Small intestine (tissue), 7 donors: Measurements from ENCODE around the gene CPT1B. TPM values are rescaled to one million over a fixed set of nuclear protein-coding genes. Genes with fewer than 3 reads are reported as not detected.

Experiments
- DNase-seq, 2 donors: peaks; one replicate each; pipeline versions ENCODE4 v3.0.0 to v3.0.0-alpha.2; 2013
- FAIRE-seq: peaks from 2 replicates; lab custom pipeline; 2012; peaks lifted over from hg19 to GRCh38; lab: Jason Lieb, UNC
- H3K27ac ChIP-seq, 3 donors: one replicate each; pipeline ENCODE4 v1.5.1; 2013; ENCODE audit warnings: low read length in 2 of 3, mild to moderate bottlenecking in 2 of 3, control low read depth in 1 of 3, inconsistent platforms in 1 of 3, low read depth in 1 of 3, moderate library complexity in 1 of 3
- H3K27me3 ChIP-seq, 3 donors: one replicate each; pipeline ENCODE4 v1.6.1; 2013; ENCODE audit warnings: low read length in 3 of 3, inconsistent platforms in 1 of 3; ENCODE audit not compliant: control insufficient read depth in 3 of 3, insufficient read depth in 3 of 3
- H3K36me3 ChIP-seq, 3 donors: one replicate each; pipeline ENCODE4 v1.6.1; 2013; ENCODE audit warnings: low read length in 3 of 3, inconsistent platforms in 1 of 3, low read depth in 1 of 3, mild to moderate bottlenecking in 1 of 3, moderate library complexity in 1 of 3; ENCODE audit not compliant: control insufficient read depth in 3 of 3, insufficient read depth in 2 of 3
- H3K4me1 ChIP-seq, 3 donors: one replicate each; pipeline ENCODE4 v1.6.1; 2013; ENCODE audit warnings: low read length in 2 of 3, inconsistent platforms in 1 of 3, low read depth in 1 of 3, mild to moderate bottlenecking in 1 of 3, moderate library complexity in 1 of 3; ENCODE audit not compliant: control insufficient read depth in 3 of 3, insufficient read depth in 2 of 3
- H3K4me3 ChIP-seq, 3 donors: one replicate each; pipeline ENCODE4 v1.5.1; 2013; ENCODE audit warnings: low read length in 3 of 3, control low read depth in 1 of 3, inconsistent platforms in 1 of 3, low read depth in 1 of 3, mild to moderate bottlenecking in 1 of 3, moderate library complexity in 1 of 3
- H3K9me3 ChIP-seq, 2 donors: one replicate each; pipeline ENCODE4 v1.6.1; 2013; ENCODE audit warnings: low read depth in 1 of 2, low read length in 1 of 2; ENCODE audit not compliant: control insufficient read depth in 2 of 2, insufficient read depth in 1 of 2
- WGBS, 3 donors: extraction: QIAGEN DNeasy Blood & Tissue Kit; methylation state at CpG; one replicate each; pipeline ENCODE4 v1.1.7; 2013; 5-methylcytosine and 5-hydroxymethylcytosine counted together
- polyA plus RNA-seq, 4 donors: library from polyadenylated mRNA; stranded (reverse) in 3 of 4; unstranded in 1 of 4; fragments of 200-250 nt in 3 of 4; fragments of 120-200 nt in 1 of 4; gene quantifications; one replicate each; pipeline versions ENCODE4 v1.2.1 to v1.2.3, GENCODE V29; 2013
- donor health status: healthy with polysubstance abuse.
- donor health status: control.
- donor health status: control.
- donor health status: Bipolar disorder and iron deficiency.
- donor health status: healthy.

CPT1B gene
- polyA plus RNA-seq, 4 donors, result 14.6 to 115 (median 42.4) TPM

DNA sequence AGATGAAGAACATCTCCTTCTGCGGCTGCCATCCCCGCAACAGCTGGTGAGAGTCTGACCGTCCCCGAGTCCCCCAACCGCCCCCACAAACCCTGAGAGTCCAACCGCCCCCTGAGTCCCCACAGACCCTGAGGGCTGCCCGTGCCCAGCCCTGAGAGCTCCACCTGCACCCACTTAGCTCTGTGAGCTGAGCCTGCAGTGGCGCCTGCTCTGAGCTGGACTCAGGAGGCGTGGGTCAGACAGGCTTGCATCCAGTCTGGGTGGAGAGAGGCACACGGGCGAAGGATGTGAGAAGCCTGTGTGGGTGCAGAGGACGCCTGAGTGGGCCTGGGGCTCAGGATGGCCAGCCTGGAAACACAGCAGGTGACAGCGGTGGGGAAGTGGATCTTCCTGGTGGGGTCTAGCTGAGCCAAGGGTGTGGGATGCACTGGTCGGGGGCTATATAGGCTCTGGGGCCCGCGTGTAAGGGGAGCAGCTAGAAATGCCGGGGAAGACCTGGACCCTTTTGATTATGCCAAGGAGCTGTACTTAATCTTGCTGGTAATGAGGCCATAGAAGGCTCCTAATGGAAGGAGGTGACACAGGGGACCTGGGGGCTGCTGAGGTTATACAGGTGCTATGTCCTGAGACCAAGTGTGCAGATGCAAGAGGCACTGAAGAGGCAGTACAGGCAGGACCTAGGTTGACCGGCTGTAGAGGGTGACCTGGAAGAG, 28.9 kb upstream of the CPT1B start:
- Histone ChIP-seq H3K4me3 (no peak overlapping the region), H3K36me3 (no peaks in the 10 kb centered on the region), H3K4me1 (peaks cover 0 to under 1% (median 0%) of the 10 kb centered on the region in 3 donors), H3K9me3 (no peaks in the 10 kb centered on the region), H3K27ac (no peak overlapping the region), H3K27me3 (peaks cover 12 to 58% (median 25%) of the 10 kb centered on the region in 3 donors)
- DNase-seq, result no peak
- no peak for FAIRE-seq
- whole genome bisulfite sequencing, 3 donors, result 73 to 85% (median 77%) methylated on average over 16 to 18 of the region's 18 CpGs

DNA sequence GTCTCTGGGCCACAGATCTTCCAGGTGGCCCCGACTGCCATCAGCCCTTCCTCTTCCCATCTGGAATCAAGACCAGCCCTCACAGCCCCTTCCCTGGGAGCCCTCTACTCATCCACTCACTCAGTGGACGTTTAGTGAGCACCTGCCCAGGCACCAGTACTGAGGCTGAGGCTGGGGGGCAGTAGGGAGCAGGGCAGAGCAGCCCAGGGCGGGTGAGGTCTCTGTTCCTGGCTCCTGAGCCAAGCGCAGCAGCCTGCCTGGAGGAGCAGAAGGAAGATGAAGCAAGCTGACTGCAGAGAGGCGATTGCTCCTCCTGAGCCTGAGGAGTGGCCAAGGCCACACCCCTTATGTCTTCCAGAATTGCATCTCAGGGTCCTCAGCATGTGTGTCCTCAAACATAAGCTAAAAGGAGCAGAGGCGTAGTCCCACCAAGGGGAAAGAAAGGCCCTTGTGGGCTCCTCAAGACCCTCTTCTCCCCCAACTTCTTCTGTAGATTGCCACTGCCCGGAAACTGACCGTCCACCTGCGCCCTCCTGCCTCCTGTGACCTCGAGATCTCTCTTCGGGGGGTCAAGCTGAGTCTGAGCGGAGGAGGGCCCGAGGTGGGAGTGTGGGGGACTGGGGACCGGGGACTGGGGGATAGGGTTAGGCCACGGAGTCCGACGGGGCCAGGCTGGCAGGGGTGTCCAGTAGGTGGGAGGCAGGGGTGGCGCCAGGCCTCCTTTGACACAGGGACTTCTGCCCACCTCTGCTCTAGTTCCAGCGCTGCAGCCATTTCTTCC, 28.1 kb upstream of the CPT1B start:
- no peaks in the 10 kb centered on the region for H3K36me3 ChIP-seq
- FAIRE-seq, result no peak
- 65 to 75% (median 68%) methylated on average over 14 to 19 of the region's 19 CpGs for WGBS, 3 donors

DNA sequence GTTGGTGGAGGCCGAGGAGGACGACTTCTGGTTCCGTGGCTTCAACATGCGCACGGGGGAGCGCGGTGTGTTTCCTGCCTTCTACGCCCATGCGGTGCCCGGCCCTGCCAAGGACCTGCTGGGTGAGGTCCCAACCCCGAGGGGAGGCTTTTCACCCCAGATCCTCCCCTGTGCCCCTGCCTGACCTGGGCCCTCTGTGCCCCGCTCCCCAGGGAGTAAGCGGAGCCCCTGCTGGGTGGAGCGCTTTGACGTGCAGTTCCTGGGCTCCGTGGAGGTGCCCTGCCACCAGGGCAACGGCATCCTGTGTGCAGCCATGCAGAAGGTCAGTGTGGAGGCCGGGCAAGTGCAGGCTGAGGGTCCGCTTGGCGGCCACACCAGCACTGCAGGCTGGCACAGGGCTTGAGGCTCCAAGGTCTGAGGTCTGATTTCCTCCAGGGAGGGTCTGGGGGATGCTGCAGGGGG, 27.4 kb upstream of the CPT1B start:
- no peaks in the 10 kb centered on the region for H3K4me1 ChIP-seq
- no peak overlapping the region for H3K4me3 ChIP-seq
- FAIRE-seq (no peak), DNase-seq (no peak)
- peaks cover 16 to 71% (median 25%) of the 10 kb centered on the region in 3 donors for H3K27me3 ChIP-seq
- H3K9me3 ChIP-seq, result no peaks in the 10 kb centered on the region
- H3K27ac ChIP-seq, result no peak overlapping the region
- no peaks in the 10 kb centered on the region for H3K36me3 ChIP-seq
- 81 to 85% (median 84%) methylated on average over 20 of the region's 20 CpGs for WGBS, 3 donors

More for the DNA sequence above, 28.1 kb upstream of the CPT1B start:
- no peak for DNase-seq
- H3K27me3 ChIP-seq, result peaks cover 12 to 66% (median 25%) of the 10 kb centered on the region in 3 donors
- H3K4me3 ChIP-seq, result no peak overlapping the region
- no peaks in the 10 kb centered on the region for H3K4me1 ChIP-seq
- no peaks in the 10 kb centered on the region for H3K9me3 ChIP-seq
- H3K27ac ChIP-seq, result no peak overlapping the region

DNA sequence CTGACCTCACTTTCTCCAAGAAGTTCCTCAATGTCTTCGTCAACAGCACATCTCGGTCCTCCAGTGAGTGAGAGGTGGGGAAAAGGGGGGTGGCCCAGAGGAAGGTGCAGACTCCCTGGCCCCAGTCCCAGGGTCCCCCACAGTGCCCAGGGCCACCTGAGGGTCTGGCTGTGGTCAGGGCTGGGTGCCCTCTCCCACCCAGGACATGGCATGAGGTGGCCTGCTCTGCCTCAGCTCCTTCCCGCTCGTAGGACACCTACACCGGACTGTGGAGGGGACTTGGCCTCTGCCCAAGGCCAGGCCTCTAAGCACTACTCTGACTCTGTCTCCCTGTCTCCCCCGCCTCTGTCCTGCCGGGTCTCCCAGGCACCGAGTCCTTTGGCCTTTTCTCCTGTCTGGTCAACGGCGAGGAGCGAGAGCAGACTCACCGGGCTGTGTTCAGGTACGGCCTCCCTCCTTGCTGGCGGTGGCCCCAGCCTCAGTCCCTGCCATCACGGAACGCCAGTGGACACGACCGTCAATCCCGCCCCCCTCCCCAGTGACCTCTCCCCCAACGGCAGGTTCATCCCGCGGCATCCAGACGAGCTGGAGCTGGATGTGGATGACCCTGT, 26.9 kb upstream of the CPT1B start:
- Histone ChIP-seq H3K9me3 (no peaks in the 10 kb centered on the region), H3K4me3 (no peak overlapping the region), H3K4me1 (no peaks in the 10 kb centered on the region), H3K27me3 (peaks cover 16 to 71% (median 25%) of the 10 kb centered on the region in 3 donors), H3K27ac (no peak overlapping the region), H3K36me3 (no peaks in the 10 kb centered on the region)
- 75 to 79% (median 78%) methylated on average over 23 of the region's 23 CpGs for WGBS, 3 donors
- DNase-seq (no peak), FAIRE-seq (no peak)

DNA sequence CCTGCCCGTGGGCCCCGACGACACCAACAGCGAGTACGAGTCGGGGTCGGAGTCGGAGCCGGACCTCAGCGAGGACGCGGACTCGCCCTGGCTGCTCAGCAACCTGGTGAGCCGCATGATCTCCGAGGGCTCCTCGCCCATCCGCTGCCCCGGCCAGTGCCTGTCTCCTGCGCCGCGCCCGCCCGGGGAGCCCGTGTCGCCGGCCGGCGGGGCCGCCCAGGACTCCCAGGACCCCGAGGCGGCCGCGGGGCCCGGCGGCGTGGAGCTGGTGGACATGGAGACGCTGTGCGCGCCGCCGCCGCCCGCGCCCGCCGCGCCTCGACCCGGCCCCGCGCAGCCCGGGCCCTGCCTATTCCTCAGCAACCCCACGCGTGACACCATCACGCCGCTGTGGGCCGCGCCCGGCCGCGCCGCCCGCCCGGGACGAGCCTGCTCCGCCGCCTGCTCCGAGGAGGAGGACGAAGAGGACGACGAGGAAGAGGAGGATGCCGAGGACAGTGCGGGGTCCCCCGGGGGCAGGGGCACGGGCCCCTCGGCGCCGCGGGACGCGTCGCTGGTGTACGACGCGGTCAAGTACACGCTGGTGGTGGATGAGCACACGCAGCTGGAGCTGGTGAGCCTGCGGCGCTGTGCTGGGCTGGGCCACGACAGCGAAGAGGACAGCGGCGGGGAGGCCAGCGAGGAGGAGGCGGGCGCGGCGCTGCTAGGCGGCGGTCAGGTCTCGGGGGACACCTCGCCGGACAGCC, 26.2 kb upstream of the CPT1B start:
- no peak for DNase-seq

DNA sequence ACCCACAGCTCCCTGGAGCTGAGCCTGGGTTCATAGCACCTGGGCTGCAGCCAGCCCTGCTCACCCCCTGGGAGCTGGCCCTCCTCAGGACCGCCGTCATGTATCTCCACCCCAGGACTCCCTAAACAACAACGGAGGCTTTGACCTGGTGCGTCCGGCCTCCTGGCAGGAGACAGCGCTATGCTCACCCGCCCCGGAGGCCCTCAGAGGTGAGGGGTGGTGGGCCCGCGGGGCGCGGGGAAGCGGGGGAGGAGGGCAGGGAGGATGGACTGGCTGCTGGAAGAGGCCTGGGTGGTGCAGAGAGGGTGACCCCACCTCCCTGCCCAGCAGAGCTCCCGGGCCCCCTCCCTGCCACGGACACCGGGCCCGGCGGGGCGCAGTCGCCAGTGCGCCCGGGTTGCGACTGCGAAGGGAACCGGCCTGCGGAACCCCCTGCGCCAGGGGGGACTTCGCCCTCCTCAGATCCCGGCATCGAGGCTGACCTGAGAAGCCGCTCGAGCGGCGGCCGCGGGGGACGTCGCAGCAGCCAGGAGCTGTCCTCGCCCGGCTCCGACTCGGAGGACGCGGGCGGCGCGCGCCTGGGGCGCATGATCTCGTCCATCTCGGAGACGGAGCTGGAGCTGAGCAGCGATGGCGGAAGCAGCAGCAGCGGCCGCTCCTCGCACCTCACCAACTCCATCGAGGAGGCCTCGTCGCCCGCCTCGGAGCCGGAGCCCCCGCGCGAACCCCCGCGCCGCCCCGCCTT, 25.5 kb upstream of the CPT1B start:
- WGBS, 3 donors, result 10 to 14% (median 11%) methylated on average over 63 to 70 of the region's 70 CpGs
- H3K27me3 ChIP-seq, result peaks cover 18 to 75% (median 25%) of the 10 kb centered on the region in 3 donors
- peaks cover 0 to 3% (median 0%) of the 10 kb centered on the region in 3 donors for H3K4me1 ChIP-seq
- H3K27ac ChIP-seq, result no peak overlapping the region
- no peaks in the 10 kb centered on the region for H3K9me3 ChIP-seq
- no peak for FAIRE-seq
- DNase-seq, result no peak
- H3K4me3 ChIP-seq, result no peak overlapping the region
- no peaks in the 10 kb centered on the region for H3K36me3 ChIP-seq

More for the DNA sequence above, 26.2 kb upstream of the CPT1B start:
- Histone ChIP-seq H3K9me3 (no peaks in the 10 kb centered on the region), H3K4me1 (peaks cover 0 to 3% (median 0%) of the 10 kb centered on the region in 3 donors), H3K36me3 (no peaks in the 10 kb centered on the region), H3K4me3 (no peak overlapping the region), H3K27me3 (peaks cover 18 to 75% (median 25%) of the 10 kb centered on the region in 3 donors), H3K27ac (no peak overlapping the region)
- WGBS, 3 donors, result 47 to 61% (median 53%) methylated on average over 60 to 103 of the region's 103 CpGs
- FAIRE-seq, result no peak

DNA sequence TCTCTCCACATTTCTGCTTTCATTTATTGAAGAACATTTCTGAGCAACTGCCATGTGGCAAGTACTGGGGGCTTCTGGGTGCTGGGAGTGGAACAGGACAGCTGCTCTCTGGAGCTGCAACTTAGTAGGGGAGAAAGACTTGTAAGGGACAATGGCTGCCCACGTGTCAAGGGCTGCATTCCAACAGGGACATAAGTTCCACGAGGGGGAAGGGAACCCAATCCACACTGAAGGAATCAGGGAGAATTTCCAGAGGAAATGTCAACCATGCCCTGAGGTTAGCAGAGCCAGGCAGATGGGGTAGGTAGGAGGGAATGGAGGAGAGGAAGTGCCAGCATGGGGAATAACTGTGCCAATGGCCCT, 24.1 kb upstream of the CPT1B start:
- no peak for FAIRE-seq
- no peak overlapping the region for H3K27ac ChIP-seq
- DNase-seq, result no peak
- no peaks in the 10 kb centered on the region for H3K36me3 ChIP-seq
- H3K4me3 ChIP-seq, result no peak overlapping the region
- H3K27me3 ChIP-seq, result peaks cover 18 to 69% (median 25%) of the 10 kb centered on the region in 3 donors
- H3K4me1 ChIP-seq, result peaks cover 0 to 3% (median 0%) of the 10 kb centered on the region in 3 donors
- 2 to 28% (median 20%) methylated on average over 2 of the region's 2 CpGs for WGBS, 3 donors
- no peaks in the 10 kb centered on the region for H3K9me3 ChIP-seq
